HCT116 (cell line): ENCODE measurements around the gene POLR2I. TPM values are rescaled to one million over a fixed set of nuclear protein-coding genes. Genes with fewer than 3 reads are reported as not detected.

Experiments
- ATAC-seq: fragments of 200-7000 bp; cut with Tn5 transposase; 2 replicates; pipeline ENCODE4 v1.9.1; 2020; ENCODE audit warnings: mild to moderate bottlenecking, moderate library complexity
- BruUV-seq: library from RNA; stranded (reverse); fragments of 400-500 nt; replicated peaks from 2 replicates; lab custom pipeline; 2021; lab: Mats Ljungman, UMichigan
- CTCF ChIA-PET: fragments of 300-600 bp; sonication (Branson Sonifier 250); formaldehyde crosslinking; loops from one replicate; lab custom pipeline; 2021; ENCODE audit warnings: antibody characterized with exemption; lab: Charles Lee
- POLR2A ChIA-PET: fragments of 300-600, 350-600 bp; sonication (Branson Sonifier 250); formaldehyde crosslinking; loops from one replicate; lab custom pipeline; 2021; ENCODE audit warnings: antibody characterized with exemption; lab: Charles Lee
- RAD21 ChIA-PET, 2 experiments: fragments of 300-600 bp; sonication (Branson Sonifier 250); formaldehyde crosslinking; loops; one replicate each; lab custom pipeline; 2023; ENCODE audit warnings: low total read pairs in 2 of 2; ENCODE audit not compliant: uncharacterized antibody in 2 of 2, unreplicated experiment in 2 of 2, low non-redundant PET in 1 of 2; lab: Charles Lee
- DNase-seq: peaks from one replicate; pipeline ENCODE4 v3.0.0-alpha.2; 2010; ENCODE audit warnings: low read depth, low spot score
- H2AFZ ChIP-seq: fragments of 200-600 bp; shearing (Covaris generic), sonication (generic); 2 replicates; pipeline ENCODE4 v1.6.1; 2017; ENCODE audit warnings: low read depth, mixed run types, mixed read lengths, antibody characterized with exemption, low read length; ENCODE audit not compliant: poor library complexity, severe bottlenecking
- H3K27ac ChIP-seq: 2 replicates; pipeline ENCODE4 v1.5.1; 2012; ENCODE audit warnings: low read depth, low read length
- H3K27me3 ChIP-seq: fragments of 200-600 bp; sonication (generic); 2 replicates; pipeline ENCODE4 v1.6.1; 2016; ENCODE audit warnings: mixed run types, low read length, mixed read lengths; ENCODE audit not compliant: insufficient read depth
- H3K36me3 ChIP-seq, 2 experiments: fragments of 200-500 bp in 1 of 2; fragments of 200-600 bp in 1 of 2; sonication (Bioruptor generic) in 1 of 2; sonication (generic) in 1 of 2; 2 replicates each; pipeline versions ENCODE4 v1.5.1 to v1.6.1; 2014 to 2016; ENCODE audit warnings: low read length in 2 of 2, inconsistent platforms in 1 of 2, mixed read lengths in 1 of 2, mixed run types in 1 of 2; ENCODE audit not compliant: insufficient read depth in 2 of 2, control insufficient read depth in 1 of 2
- H3K4me1 ChIP-seq, 2 experiments: fragments of 200-600 bp in 1 of 2; sonication (generic) in 1 of 2; 2 replicates each; pipeline versions ENCODE4 v1.5.1 to v1.6.1; 2012 to 2017; ENCODE audit warnings: low read length in 2 of 2, inconsistent platforms in 1 of 2, mild to moderate bottlenecking in 1 of 2, mixed read lengths in 1 of 2, mixed run types in 1 of 2, moderate library complexity in 1 of 2; ENCODE audit not compliant: insufficient read depth in 2 of 2, control insufficient read depth in 1 of 2
- H3K4me2 ChIP-seq: fragments of 200-600 bp; sonication (generic); 2 replicates; pipeline ENCODE4 v1.6.1; 2017; ENCODE audit warnings: mixed run types, low read length, mixed read lengths
- H3K4me3 ChIP-seq, 2 experiments: fragments of 200-600 bp in 1 of 2; sonication (generic) in 1 of 2; replicated peaks in 1 of 2; 2 replicates each; pipeline ENCODE4 v1.5.1; 2011 to 2016; ENCODE audit warnings: low read length in 2 of 2, control low read depth in 1 of 2, low read depth in 1 of 2, mild to moderate bottlenecking in 1 of 2, mixed read lengths in 1 of 2, mixed run types in 1 of 2
- H3K79me2 ChIP-seq: fragments of 200-600 bp; sonication (generic); 2 replicates; pipeline ENCODE4 v1.6.1; 2017; ENCODE audit warnings: mild to moderate bottlenecking, mixed run types, low read length, moderate library complexity, mixed read lengths; ENCODE audit not compliant: insufficient read depth
- H3K9ac ChIP-seq: fragments of 200-600 bp; sonication (generic); 2 replicates; pipeline ENCODE4 v1.6.1; 2016; ENCODE audit warnings: low read length, mixed read lengths
- H3K9me2 ChIP-seq: fragments of 200-600 bp; sonication (generic), shearing (Covaris generic); 2 replicates; pipeline ENCODE4 v1.6.1; 2017; ENCODE audit warnings: mixed run types, mild to moderate bottlenecking, moderate library complexity; ENCODE audit not compliant: insufficient read depth
- H3K9me3 ChIP-seq, 2 experiments: fragments of 200-500 bp in 1 of 2; fragments of 200-600 bp in 1 of 2; sonication (Bioruptor generic) in 1 of 2; sonication (generic) in 1 of 2; 2 replicates each; pipeline ENCODE4 v1.6.1; 2014 to 2017; ENCODE audit warnings: low read length in 2 of 2, mixed read lengths in 2 of 2, inconsistent platforms in 1 of 2, low read depth in 1 of 2, mild to moderate bottlenecking in 1 of 2, mixed run types in 1 of 2, moderate library complexity in 1 of 2; ENCODE audit not compliant: control insufficient read depth in 1 of 2, insufficient read depth in 1 of 2
- H4K20me1 ChIP-seq: fragments of 200-600 bp; sonication (generic), shearing (Covaris generic); 2 replicates; pipeline ENCODE4 v1.6.1; 2017; ENCODE audit warnings: mixed run types, mild to moderate bottlenecking, moderate library complexity; ENCODE audit not compliant: insufficient read depth
- ELF1 ChIP-seq: IDR thresholded peaks from 2 replicates; pipeline ENCODE4 v1.6.1; 2012; ENCODE audit warnings: low read depth, borderline replicate concordance
- POLR2A ChIP-seq: IDR thresholded peaks from 2 replicates; pipeline ENCODE4 v1.7.0; 2011; ENCODE audit warnings: borderline replicate concordance; ENCODE audit not compliant: insufficient read depth, insufficient read length; ENCODE audit errors: extremely low read depth
- SIN3A ChIP-seq: IDR thresholded peaks from 2 replicates; pipeline ENCODE4 v1.6.1; 2012; ENCODE audit warnings: low read depth
- intact Hi-C: fragments of 100-400 bp; cut with micrococcal nuclease; formaldehyde crosslinking; loops from 2 replicates; pipeline ENCODE4 v1.10.0; 2022
- total RNA-seq: library from RNA; stranded (reverse); gene quantifications from one replicate; pipeline ENCODE4 v1.2.1, GENCODE V29; 2021; ENCODE audit not compliant: unreplicated experiment
- TF ChIP-seq, protein P1 (sequence below): IDR thresholded peaks from 2 replicates; pipeline ENCODE4 v1.6.1; 2012

POLR2I gene
- total RNA-seq, 1 experiment from 2014 or later = 108 TPM

DNA sequence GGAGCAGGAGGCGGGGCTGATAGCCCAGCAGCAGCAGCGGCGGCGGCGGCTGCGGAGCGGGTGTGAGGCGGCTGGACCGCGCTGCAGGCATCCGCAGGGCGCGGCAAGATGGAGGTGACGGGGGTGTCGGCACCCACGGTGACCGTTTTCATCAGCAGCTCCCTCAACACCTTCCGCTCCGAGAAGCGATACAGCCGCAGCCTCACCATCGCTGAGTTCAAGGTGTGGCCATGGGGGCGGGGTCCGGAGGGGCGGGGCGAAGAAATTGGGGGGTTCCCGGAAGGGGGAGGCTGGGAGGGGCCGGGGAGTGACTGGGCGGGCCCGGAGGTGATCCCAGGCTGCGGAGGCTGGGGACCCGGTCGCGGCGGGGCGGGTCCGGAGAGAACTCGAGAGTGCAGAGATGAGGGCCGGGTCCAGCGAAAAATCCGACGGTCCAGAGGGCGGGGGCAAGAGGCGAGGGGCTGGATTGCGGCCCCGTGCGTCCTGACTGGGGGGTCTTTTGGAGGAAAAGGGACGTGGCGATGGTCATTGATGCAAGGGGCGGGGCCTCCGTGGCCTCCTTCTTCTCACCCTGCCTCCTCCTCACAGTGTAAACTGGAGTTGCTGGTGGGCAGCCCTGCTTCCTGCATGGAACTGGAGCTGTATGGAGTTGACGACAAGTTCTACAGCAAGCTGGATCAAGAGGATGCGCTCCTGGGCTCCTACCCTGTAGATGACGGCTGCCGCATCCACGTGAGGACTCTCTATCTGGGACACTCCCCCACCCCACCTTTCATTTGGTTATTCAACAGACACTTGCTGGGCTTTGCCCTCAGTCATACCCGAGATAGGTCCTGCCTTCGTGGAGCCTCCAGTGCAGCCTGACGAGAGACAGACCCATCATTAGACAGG lies 1.0 kb upstream of the POLR2I start, which contains the start of gene TBCB:
TSS of gene TBCB (plus strand) at position 16 of the 891 bp plus-strand sequence. CDS start at position 109, 93 bp downstream.
- H3K27ac ChIP-seq = peak within 1 kb of the TSS; percentile 92
- intact Hi-C loops = loop anchor here (5.0 to 10.0 kb wide), 2 partner anchors 43 to 111 kb away; partner anchors contain the start of gene SYNE4
- peak within 1 kb of the TSS; percentile 86 for H3K9ac ChIP-seq
- H2AFZ ChIP-seq = no peak within 1 kb of the TSS
- CTCF ChIA-PET = interaction anchor here (1.0 to 2.3 kb wide), 4 partner anchors 12 to 56 kb away, joined by 3 to 16 read pairs (median 4); no protein-coding TSS in a partner anchor
- RAD21 ChIA-PET = interaction anchor here (0.6 to 1.2 kb wide), 2 partner anchors 56 to 296 kb away, joined by 3 to 4 read pairs; no protein-coding TSS in a partner anchor
- H3K9me3 ChIP-seq = no peaks in the 10 kb centered on the region
- no peaks in the 10 kb centered on the region for H3K9me2 ChIP-seq
- no peaks in the 10 kb centered on the region for H3K27me3 ChIP-seq
- TF ChIP-seq, protein P1, sequence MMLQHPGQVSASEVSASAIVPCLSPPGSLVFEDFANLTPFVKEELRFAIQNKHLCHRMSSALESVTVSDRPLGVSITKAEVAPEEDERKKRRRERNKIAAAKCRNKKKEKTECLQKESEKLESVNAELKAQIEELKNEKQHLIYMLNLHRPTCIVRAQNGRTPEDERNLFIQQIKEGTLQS = no peak
- TF ChIP-seq SIN3A (0 out of 2 replicates have a peak, but pooled peaks have one; percentile 1), POLR2A (no peak), ELF1 (no peak)
- ATAC-seq (peak; percentile 54), DNase-seq (no peak)
- TSS peak; percentile 64 for BruUV-seq
- POLR2A ChIA-PET = interaction anchor here (0.6 to 1.5 kb wide), 10 partner anchors 10 to 374 kb away, joined by 3 to 19 read pairs (median 4); partner anchors contain the start of genes CAPNS1, ZNF146, ZNF565 and ZNF566
- peak within 1 kb of the TSS; percentile 82 to 99 for H3K4me3 ChIP-seq
- H3K79me2 ChIP-seq = peaks cover 28% of the 10 kb centered on the region
- peak within 1 kb of the TSS; percentile 95 for H3K4me2 ChIP-seq
- no peaks in the 10 kb centered on the region for H4K20me1 ChIP-seq
- H3K36me3 ChIP-seq = peaks cover 14 to 19% of the 10 kb centered on the region in 2 experiments; a peak in 3 of 4 replicates
- H3K4me1 ChIP-seq = peaks cover 7 to 27% of the 10 kb centered on the region in 2 experiments; a peak in 3 of 4 replicates
